GM12865 (cell line): ENCODE results near the gene MRPL18.
A peak's percentile ranks its signal among the peaks of the same experiment; 100 is the strongest.
"Not testable (repeated sequence)": the region's sequence is repeated elsewhere in the genome, so short reads cannot be mapped to it uniquely, and the experiment has no call there.

Experiments used
- DNase-seq: peaks from one replicate; pipeline ENCODE4 v3.0.0; 2010; ENCODE audit warnings: low read depth
- H3K4me3 ChIP-seq: 2 replicates; pipeline ENCODE4 v1.5.1; 2011; ENCODE audit warnings: mild to moderate bottlenecking, low read depth, low read length, control low read depth
- CTCF ChIP-seq: IDR thresholded peaks from 2 replicates; pipeline ENCODE4 v1.5.1; 2011; ENCODE audit warnings: low read length, control low read depth, low read depth, inconsistent platforms; ENCODE audit not compliant: insufficient read depth; ENCODE audit errors: missing control alignments

The MRPL18 gene

GRCh38 chr6:159790149-159790955 lies at the start of gene MRPL18:
Gene MRPL18 (plus strand): TSS chr6:159790467. CDS start chr6:159790588, 121 bp downstream.
- DNase-seq = peak; percentile 99
- TF ChIP-seq CTCF = no peak
- H3K4me3 ChIP-seq = peak within 1 kb of the TSS; percentile 91

GRCh38 chr6:159742165-159742564 lies 48.1 kb upstream of the MRPL18 start:
- DNase-seq = no peak
- no peak overlapping the region for H3K4me3 ChIP-seq
- TF ChIP-seq CTCF = no peak

- H3K4me3 ChIP-seq = no peak overlapping the region
- no peak for DNase-seq
- no peak for TF ChIP-seq CTCF
These were observed 45.2 kb upstream of the MRPL18 start for GRCh38 chr6:159745081-159745480.

- no peak for TF ChIP-seq CTCF
- H3K4me3 ChIP-seq = no peak overlapping the region
- DNase-seq = no peak
These were observed 43.5 kb upstream of the MRPL18 start for GRCh38 chr6:159746759-159747158.

GRCh38 chr6:159748127-159748526 lies 42.1 kb upstream of the MRPL18 start:
- DNase-seq, H3K4me3 ChIP-seq: not testable (repeated sequence)

GRCh38 chr6:159751448-159751847 lies 38.8 kb upstream of the MRPL18 start:
- no peak for DNase-seq
- no peak for TF ChIP-seq CTCF
- no peak overlapping the region for H3K4me3 ChIP-seq

- no peak overlapping the region for H3K4me3 ChIP-seq
- no peak for TF ChIP-seq CTCF
- no peak for DNase-seq
These were observed 37.0 kb upstream of the MRPL18 start for GRCh38 chr6:159753081-159753872.
